ENCODE results near the gene C10orf143. TPM values are rescaled to one million over a fixed set of nuclear protein-coding genes. Genes with fewer than 3 reads are reported as not detected.

The C10orf143 gene
- total RNA-seq, 4 donors from 2014 or later = 0.55 to 2.5 (median 1.3) TPM

DNA sequence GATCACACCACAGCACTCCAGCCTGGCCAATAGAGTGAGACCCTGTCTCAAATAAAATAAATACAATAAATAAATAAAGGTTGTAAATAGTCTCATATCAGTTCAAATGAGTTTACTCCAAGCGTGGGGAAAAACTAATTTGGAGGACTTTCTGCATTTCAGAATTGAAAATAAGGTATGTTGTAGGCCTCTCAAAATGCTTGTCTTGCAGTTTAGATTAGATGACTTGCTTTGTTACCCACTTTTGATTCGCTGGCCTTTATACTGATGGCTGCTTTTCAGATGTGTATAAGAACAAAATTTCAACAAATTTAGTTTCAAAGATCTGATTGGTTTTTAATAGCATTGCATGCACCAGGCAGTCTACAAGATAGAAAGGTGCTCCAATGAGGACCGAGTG lies 2.2 kb upstream of the C10orf143 start:
- ATAC-seq = no peak
- no peak for TF ChIP-seq CTCF (IDR thresholded peaks at IDR 0.05 in 4 of 5, conservative IDR thresholded peaks at IDR 0.05 in 1 of 5)
- no peak for TF ChIP-seq POLR2A (IDR thresholded peaks at IDR 0.05)
- DNase-seq = no peak
- no peaks in the 10 kb centered on the region for H3K27me3 ChIP-seq
- H3K27ac ChIP-seq = no peak overlapping the region
- H3K4me1 ChIP-seq = peaks cover 16 to 26% of the 10 kb centered on the region in 2 donors
- in situ Hi-C loops (cut with MboI; ENCODE audit: low sequenced_read_pairs in 4 of 4) = loop anchor here in 1 of 4 donors (25.0 kb wide), 1 partner anchor 1076 kb away; no protein-coding TSS in a partner anchor
- no peaks in the 10 kb centered on the region for H3K9me3 ChIP-seq
- no peak overlapping the region for H3K4me3 ChIP-seq
- intact Hi-C loops (cut with DNase I; ENCODE audit: low total_unique reads) = loop anchor here (5.0 kb wide), 2 partner anchors 146 to 646 kb away; partner anchors contain the start of gene MGMT
- H3K36me3 ChIP-seq = no peaks in the 10 kb centered on the region

DNA sequence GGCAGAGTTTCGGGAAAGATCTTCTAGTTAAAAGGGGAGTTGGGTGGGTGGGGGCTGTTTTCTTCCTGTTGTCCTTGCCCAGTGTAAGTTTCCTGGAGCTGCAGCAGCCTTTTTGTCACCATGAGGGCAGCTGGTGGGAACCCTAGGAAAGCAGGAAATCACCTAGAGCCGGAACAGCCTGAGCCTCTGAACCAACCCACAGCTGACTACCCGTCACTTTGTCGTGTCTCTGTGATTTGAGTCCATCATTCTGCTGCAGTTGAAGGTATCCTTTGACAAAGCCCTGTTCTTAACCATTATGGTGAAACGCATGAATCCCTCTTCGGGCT lies 1.2 kb upstream of the C10orf143 start:
- Histone ChIP-seq H3K36me3 (no peaks in the 10 kb centered on the region), H3K27me3 (no peaks in the 10 kb centered on the region), H3K4me3 (peak overlapping the region; percentile 80 to 96 (median 90)), H3K27ac (peak overlapping the region; percentile 92 to 99 (median 96)), H3K4me1 (peaks cover 16 to 26% of the 10 kb centered on the region in 2 donors), H3K9me3 (no peaks in the 10 kb centered on the region)
- intact Hi-C loops (cut with DNase I; ENCODE audit: low total_unique reads) = loop anchor here (5.0 kb wide), 2 partner anchors 145 to 645 kb away; partner anchors contain the start of gene MGMT
- ATAC-seq (no peak), DNase-seq (no peak)
- TF ChIP-seq POLR2A (IDR thresholded peaks at IDR 0.05) (no peak), CTCF (IDR thresholded peaks at IDR 0.05 in 4 of 5, conservative IDR thresholded peaks at IDR 0.05 in 1 of 5) (no peak)
- in situ Hi-C loops (cut with MboI; ENCODE audit: low sequenced_read_pairs in 4 of 4) = loop anchor here in 1 of 4 donors (25.0 kb wide), 1 partner anchor 1075 kb away; no protein-coding TSS in a partner anchor

DNA sequence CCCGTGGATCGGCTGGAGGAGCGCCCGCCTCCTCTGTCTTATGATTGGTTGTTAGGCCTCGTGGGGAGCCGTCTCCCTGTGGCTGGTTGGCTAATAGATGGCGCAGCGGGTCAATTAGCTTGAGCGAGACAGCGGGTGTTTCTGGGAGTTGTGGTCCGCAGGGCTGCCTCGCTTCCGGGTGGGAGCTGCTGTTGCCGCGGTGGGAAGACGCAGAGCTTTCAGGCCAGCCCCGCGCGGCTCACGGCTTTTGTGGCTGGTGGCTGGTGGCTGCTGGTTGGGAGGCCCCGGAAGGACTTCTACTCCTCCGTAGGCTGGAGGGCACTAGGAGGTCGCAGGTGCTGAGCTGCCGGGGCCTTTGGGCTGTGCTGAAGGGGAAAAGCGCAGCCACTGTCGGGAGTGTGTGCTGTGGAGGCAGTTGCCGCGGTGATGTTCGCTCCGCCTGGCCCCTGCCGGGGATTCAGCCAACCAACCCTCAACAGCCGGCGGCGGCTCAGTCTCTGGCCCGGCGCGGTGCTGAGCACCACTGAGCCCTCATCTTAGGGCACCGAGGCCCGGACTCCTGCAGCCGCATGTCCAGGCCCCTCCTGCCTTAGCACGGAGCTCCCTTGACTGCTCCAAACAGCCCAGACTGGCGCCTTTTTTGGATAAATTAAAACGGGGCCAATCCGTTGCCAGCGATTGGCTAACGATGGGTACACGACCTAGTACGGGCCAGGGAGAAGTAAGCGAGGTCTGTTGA lies 652 bp upstream of the C10orf143 start:
- in situ Hi-C loops (cut with MboI; ENCODE audit: low sequenced_read_pairs in 4 of 4) = loop anchor here in 1 of 4 donors (25.0 kb wide), 1 partner anchor 1074 kb away; no protein-coding TSS in a partner anchor
- no peaks in the 10 kb centered on the region for H3K27me3 ChIP-seq
- DNase-seq (peak; percentile 96), ATAC-seq (peak; percentile 89 to 93)
- H3K4me1 ChIP-seq = peaks cover 16 to 26% of the 10 kb centered on the region in 2 donors
- peak overlapping the region; percentile 92 to 99 (median 96) for H3K27ac ChIP-seq
- intact Hi-C loops (cut with DNase I; ENCODE audit: low total_unique reads) = loop anchor here (5.0 kb wide), 2 partner anchors 144 to 644 kb away; partner anchors contain the start of gene MGMT
- TF ChIP-seq CTCF (IDR thresholded peaks at IDR 0.05 in 4 of 5, conservative IDR thresholded peaks at IDR 0.05 in 1 of 5) (no peak), POLR2A (IDR thresholded peaks at IDR 0.05) (peak in 1 of 2 donors; percentile 42)
- H3K36me3 ChIP-seq = no peaks in the 10 kb centered on the region
- H3K9me3 ChIP-seq = no peaks in the 10 kb centered on the region
- H3K4me3 ChIP-seq = peak overlapping the region; percentile 80 to 96 (median 90)

GRCh38 chr10:130109796-130110245 lies 809 bp downstream of the C10orf143 start:
- Histone ChIP-seq H3K4me1 (peaks cover 16 to 26% of the 10 kb centered on the region in 2 donors), H3K27me3 (no peaks in the 10 kb centered on the region), H3K9me3 (no peaks in the 10 kb centered on the region), H3K36me3 (no peaks in the 10 kb centered on the region), H3K27ac (peak overlapping the region; percentile 92 to 99 (median 96)), H3K4me3 (peak overlapping the region; percentile 80 to 96 (median 90))
- ATAC-seq (peak; percentile 23 to 35), DNase-seq (peak; percentile 29 to 62)
- in situ Hi-C loops (cut with MboI; ENCODE audit: low sequenced_read_pairs in 4 of 4) (loop anchor here in 1 of 4 donors (25.0 kb wide), 1 partner anchor 1073 kb away; no protein-coding TSS in a partner anchor), intact Hi-C loops (cut with DNase I; ENCODE audit: low total_unique reads) (loop anchor here (1.0 to 10.0 kb wide), 4 partner anchors 26 to 643 kb away; partner anchors contain the start of genes GLRX3 and MGMT)
- peak; percentile 63 to 92 (median 75) for TF ChIP-seq CTCF (IDR thresholded peaks at IDR 0.05 in 4 of 5, conservative IDR thresholded peaks at IDR 0.05 in 1 of 5)
- TF ChIP-seq POLR2A (IDR thresholded peaks at IDR 0.05) = no peak
